T-helper 2 cell treated with Interferon-gamma antibody and Interleukin-4, amounts not matched to agents 5 μg/mL and 100 μg/mL, for 36 hours (primary cell): ENCODE measurements around the gene PRMT9.

Experiments used
- DNase-seq: peaks from one replicate; pipeline ENCODE4 v3.0.0; 2021; ENCODE audit warnings: low spot score
- H3K27ac Mint-ChIP-seq: one replicate; pipeline ENCODE4 v1.8.0; 2021; ENCODE audit warnings: mild to moderate bottlenecking, mixed read lengths
- H3K27me3 Mint-ChIP-seq: one replicate; pipeline ENCODE4 v1.8.0; 2021; ENCODE audit warnings: low read depth, mixed read lengths
- H3K36me3 Mint-ChIP-seq: one replicate; pipeline ENCODE4 v1.8.0; 2021; ENCODE audit warnings: low read depth, mixed read lengths
- H3K4me1 Mint-ChIP-seq: one replicate; pipeline ENCODE4 v1.8.0; 2021; ENCODE audit warnings: low read depth, mixed read lengths
- H3K4me3 Mint-ChIP-seq: one replicate; pipeline ENCODE4 v1.8.0; 2022; ENCODE audit warnings: mild to moderate bottlenecking, moderate library complexity, mixed read lengths
- H3K9me3 Mint-ChIP-seq: one replicate; pipeline ENCODE4 v1.8.0; 2021; ENCODE audit warnings: mixed read lengths

The PRMT9 gene

DNA sequence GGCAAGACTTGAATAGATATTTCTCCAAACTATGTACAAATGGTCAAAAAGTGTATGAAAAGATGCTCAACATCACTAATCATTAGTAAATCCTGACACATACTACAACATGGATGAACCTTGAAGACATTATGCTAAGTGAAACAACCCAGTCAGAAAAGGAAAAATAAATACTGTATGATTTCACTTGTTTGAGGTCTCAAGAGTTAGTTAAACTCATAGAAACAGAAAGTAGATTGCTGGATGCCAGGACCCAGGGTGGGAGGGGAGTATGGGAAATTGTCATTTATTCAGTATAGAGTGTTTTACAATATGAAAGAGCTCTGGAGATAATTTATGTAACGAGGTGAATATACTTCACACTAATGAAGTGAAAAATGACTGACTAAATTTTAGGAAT, 32.4 kb downstream of the PRMT9 start:
- no peak for DNase-seq
- peaks cover 51% of the 10 kb centered on the region for H3K36me3 Mint-ChIP-seq
- peaks cover 6% of the 10 kb centered on the region for H3K9me3 Mint-ChIP-seq
- H3K27ac Mint-ChIP-seq = no peak overlapping the region
- H3K27me3 Mint-ChIP-seq = no peaks in the 10 kb centered on the region
- H3K4me1 Mint-ChIP-seq = peaks cover 14% of the 10 kb centered on the region
- no peak overlapping the region for H3K4me3 Mint-ChIP-seq

DNA sequence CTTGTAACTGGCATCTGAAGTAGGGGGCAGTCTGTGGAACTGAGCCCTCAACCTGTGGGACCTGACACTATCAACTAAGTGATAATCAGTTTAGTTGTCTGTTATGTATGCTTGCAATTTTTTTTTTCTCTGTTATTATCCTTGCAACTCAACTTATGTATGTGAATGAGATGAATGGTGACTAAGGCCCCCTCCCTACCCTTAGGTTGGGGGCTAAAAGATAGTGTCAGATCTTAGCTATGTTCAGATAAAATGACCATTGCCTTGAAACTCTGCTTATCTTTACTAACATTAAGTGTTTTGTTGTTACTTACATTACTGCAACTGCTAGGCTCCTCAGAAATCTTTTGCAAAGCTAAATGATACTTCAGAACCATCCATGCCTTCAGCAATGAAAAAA, 35.3 kb downstream of the PRMT9 start:
- Mint-ChIP-seq H3K4me1 (peaks cover 18% of the 10 kb centered on the region), H3K27ac (no peak overlapping the region), H3K9me3 (peaks cover 6% of the 10 kb centered on the region), H3K4me3 (no peak overlapping the region), H3K36me3 (peaks cover 43% of the 10 kb centered on the region), H3K27me3 (no peaks in the 10 kb centered on the region)
- DNase-seq = no peak

DNA sequence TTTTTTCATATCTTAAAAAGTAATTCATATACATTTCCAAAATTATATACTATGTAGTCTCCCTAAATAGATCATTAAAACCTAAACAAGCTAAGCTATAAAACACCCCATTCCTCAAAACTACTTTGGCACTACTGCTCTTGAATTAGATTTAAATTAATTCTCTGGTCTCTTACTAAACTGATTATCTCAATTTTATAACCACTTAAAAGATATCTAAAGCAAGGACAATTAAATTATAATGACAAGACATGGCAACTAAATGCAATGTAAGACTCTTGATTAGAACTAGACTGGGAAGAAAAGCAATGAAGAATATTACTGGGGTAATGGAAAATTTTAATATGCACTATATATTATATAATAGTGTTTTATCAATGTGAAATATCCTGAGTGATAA, 38.9 kb downstream of the PRMT9 start:
- Mint-ChIP-seq H3K27ac (no peak overlapping the region), H3K9me3 (peaks cover 6% of the 10 kb centered on the region), H3K4me3 (no peak overlapping the region), H3K27me3 (no peaks in the 10 kb centered on the region), H3K4me1 (peaks cover 12% of the 10 kb centered on the region), H3K36me3 (peaks cover 49% of the 10 kb centered on the region)
- no peak for DNase-seq

DNA sequence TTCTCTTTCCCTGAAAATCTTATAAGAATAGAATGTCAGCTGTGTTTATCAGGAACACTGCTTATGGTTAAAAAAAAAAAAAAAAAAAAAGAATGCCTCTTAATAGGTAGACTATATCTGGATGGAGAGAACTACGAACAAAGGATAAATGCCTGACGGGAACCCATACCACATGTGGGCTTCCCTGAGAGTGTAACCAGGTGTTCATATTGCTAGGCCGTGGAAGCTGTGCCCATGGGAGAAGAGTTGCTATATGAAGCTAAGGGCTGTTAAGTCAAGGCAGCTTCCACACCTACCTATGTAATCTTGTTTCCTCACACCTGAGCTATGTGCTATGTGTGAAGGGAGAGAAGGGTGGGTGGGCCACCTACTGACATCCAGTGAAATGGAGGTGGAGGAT, 39.5 kb downstream of the PRMT9 start:
- peaks cover 15% of the 10 kb centered on the region for H3K4me1 Mint-ChIP-seq
- H3K36me3 Mint-ChIP-seq = peaks cover 48% of the 10 kb centered on the region
- H3K4me3 Mint-ChIP-seq = no peak overlapping the region
- no peak overlapping the region for H3K27ac Mint-ChIP-seq
- H3K27me3 Mint-ChIP-seq = no peaks in the 10 kb centered on the region
- H3K9me3 Mint-ChIP-seq = peaks cover 6% of the 10 kb centered on the region
- DNase-seq = no peak

DNA sequence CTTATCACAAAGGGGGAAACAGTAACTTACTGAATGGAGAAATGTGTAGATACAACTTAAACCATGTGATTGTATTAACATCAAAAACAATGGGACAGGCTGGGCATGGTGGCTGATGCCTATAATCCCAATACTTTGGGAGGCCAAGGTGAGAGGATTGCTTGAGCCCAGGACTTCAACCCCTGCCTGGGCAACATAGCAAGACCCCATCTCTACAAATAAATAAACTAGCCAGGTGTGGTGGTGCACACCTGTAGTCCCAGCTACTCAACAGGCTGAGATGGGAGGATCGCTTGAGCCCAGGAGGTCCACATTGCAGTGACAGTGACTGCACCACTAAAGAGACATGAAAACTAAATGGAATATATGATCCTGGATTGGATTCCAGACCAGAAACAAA, 40.3 kb downstream of the PRMT9 start:
- Mint-ChIP-seq H3K36me3 (peaks cover 49% of the 10 kb centered on the region), H3K27me3 (no peaks in the 10 kb centered on the region), H3K27ac (no peak overlapping the region), H3K4me1 (peaks cover 22% of the 10 kb centered on the region), H3K9me3 (peaks cover 6% of the 10 kb centered on the region), H3K4me3 (no peak overlapping the region)
- DNase-seq = no peak

DNA sequence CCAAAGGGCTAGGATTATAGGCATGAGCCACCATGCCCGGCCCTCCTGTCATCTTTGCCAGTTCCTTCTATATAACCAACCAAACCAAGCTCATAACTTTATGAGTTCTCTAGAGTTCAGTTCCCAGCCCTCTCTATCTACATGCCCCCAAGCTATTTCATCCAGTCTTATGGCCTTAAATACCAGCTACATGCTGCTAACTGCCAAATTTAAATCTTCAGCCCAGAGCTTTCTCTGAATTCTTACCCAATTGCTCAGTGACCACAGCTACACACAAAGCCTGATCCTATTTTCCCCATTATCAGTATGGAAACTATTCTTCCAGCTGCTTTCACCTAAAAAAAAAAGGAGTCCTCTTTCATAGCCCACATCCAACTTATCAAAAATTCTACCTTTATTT, 43.6 kb downstream of the PRMT9 start:
- Mint-ChIP-seq H3K9me3 (no peaks in the 10 kb centered on the region), H3K4me3 (no peak overlapping the region), H3K4me1 (peaks cover 11% of the 10 kb centered on the region), H3K36me3 (peaks cover 59% of the 10 kb centered on the region), H3K27me3 (no peaks in the 10 kb centered on the region), H3K27ac (no peak overlapping the region)
- no peak for DNase-seq

DNA sequence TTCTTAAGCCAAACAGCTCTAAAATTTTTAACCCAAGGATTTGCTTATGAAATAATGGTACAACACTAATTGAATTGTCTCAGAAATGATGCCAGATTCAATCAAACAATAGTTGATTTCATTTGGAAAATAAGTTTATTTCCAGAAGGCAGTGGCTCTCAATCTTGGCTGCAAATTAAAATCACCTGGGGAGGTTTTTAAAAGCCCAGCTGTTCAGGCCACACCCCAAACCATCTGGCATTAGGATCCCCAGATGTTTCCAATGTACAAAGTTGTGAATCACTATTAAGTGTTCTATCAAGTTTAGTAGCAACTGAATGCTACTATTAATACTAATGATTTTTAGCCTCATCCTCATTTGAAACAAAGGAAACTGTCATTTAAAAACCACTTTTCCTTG, 44.6 kb downstream of the PRMT9 start:
- Mint-ChIP-seq H3K4me1 (peaks cover 11% of the 10 kb centered on the region), H3K36me3 (peaks cover 62% of the 10 kb centered on the region), H3K4me3 (no peak overlapping the region), H3K9me3 (no peaks in the 10 kb centered on the region), H3K27me3 (no peaks in the 10 kb centered on the region), H3K27ac (no peak overlapping the region)
- no peak for DNase-seq

DNA sequence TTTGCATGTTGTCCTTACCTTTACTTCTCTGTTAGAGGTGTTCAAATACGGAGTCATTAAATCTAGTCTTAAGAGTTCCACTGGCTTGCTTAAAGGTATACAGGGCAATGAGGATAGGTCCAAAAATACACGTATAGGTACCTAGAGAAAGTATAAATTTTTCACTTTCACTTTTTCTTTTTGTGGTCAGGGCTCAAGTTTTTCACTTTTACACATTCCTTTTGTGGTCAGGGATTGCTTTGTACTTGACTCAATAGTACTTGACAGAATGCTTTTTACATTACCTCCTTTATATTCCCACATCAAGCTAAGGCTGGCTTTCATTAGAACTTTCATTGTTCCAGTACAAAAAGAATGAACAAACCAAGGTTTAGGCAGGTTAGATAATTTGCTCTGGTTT, 45.0 kb downstream of the PRMT9 start:
- DNase-seq = no peak
- H3K36me3 Mint-ChIP-seq = peaks cover 64% of the 10 kb centered on the region
- no peaks in the 10 kb centered on the region for H3K27me3 Mint-ChIP-seq
- H3K9me3 Mint-ChIP-seq = no peaks in the 10 kb centered on the region
- peaks cover 11% of the 10 kb centered on the region for H3K4me1 Mint-ChIP-seq
- H3K27ac Mint-ChIP-seq = no peak overlapping the region
- H3K4me3 Mint-ChIP-seq = no peak overlapping the region

DNA sequence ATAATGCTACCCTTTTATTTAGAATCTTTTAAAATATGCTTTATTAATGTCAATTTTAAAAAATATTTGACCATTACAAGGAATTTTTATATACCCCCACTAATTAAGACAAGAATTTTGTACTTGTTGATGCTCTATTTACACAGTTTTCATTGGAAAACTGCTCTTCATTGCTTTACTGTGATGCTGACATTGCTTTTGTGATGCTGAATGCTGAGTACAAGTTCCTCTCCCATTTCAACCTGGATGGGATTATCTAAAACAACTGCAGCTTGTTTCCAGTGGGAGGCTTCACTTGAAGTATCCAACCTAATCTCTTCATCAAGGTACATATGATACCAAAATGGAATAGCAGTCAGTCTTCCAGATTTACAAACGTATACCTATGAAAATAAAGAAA, 45.6 kb downstream of the PRMT9 start:
- DNase-seq = no peak
- no peaks in the 10 kb centered on the region for H3K9me3 Mint-ChIP-seq
- H3K27ac Mint-ChIP-seq = no peak overlapping the region
- peaks cover 63% of the 10 kb centered on the region for H3K36me3 Mint-ChIP-seq
- no peak overlapping the region for H3K4me3 Mint-ChIP-seq
- H3K27me3 Mint-ChIP-seq = no peaks in the 10 kb centered on the region
- H3K4me1 Mint-ChIP-seq = peaks cover 11% of the 10 kb centered on the region

DNA sequence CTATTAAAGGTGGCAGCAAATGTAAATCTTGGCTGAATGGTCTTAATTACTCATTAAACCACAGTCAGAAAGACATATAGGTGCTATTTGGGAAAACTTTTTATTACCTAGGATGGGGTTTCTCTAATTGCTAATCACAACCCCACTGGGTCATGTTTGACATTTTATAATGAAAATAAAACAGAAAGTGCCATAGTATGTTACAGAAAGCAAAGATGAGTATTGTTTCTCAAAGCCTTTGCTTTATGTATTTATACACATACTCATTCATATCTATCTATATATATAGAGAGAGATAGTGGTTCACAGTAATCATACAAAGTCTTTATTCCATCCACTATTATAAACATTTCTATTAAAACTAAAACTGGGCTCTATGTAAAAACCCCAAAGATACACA, 48.6 kb downstream of the PRMT9 start:
- no peaks in the 10 kb centered on the region for H3K9me3 Mint-ChIP-seq
- peaks cover 55% of the 10 kb centered on the region for H3K36me3 Mint-ChIP-seq
- peaks cover 11% of the 10 kb centered on the region for H3K4me1 Mint-ChIP-seq
- no peak for DNase-seq
- no peaks in the 10 kb centered on the region for H3K27me3 Mint-ChIP-seq
- H3K4me3 Mint-ChIP-seq = no peak overlapping the region
- no peak overlapping the region for H3K27ac Mint-ChIP-seq

DNA sequence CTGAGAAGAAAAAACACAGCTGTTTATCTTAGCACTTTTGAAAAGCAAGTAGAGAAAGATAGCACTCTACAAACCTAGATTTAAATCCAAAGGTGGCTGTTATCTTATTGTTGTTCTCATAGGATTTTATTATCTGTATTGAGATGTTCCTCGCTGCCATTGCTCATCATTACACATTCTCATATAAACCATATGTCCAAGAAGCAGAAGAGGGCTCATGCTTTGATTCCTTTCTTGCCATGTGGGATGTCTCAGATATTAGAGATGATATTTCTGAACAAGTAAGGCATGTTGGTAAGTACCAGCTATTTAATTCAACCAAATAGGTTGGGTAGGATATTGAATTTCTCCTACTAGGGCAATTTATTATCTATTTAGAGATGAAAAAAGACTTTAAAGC, 50.3 kb downstream of the PRMT9 start:
- H3K4me3 Mint-ChIP-seq = no peak overlapping the region
- no peak for DNase-seq

DNA sequence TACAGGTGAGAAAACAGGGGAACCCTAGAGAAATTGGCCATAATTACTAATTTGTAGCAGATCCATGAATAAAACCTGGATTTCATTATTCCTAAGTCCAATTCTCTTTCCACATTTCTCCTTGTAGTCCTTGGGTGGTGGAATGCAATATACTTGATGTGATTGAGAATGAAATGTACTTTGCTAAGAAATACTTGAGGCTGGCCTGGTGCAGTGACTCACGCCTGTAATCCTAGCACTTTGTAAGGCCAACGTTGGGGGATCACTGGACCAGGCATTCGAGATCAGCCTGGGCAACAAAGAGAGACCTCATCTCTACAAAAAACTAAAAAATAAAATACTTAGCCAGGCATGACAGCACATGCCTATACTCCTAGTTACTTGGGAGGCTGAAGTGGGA, 50.9 kb downstream of the PRMT9 start:
- H3K4me1 Mint-ChIP-seq = no peaks in the 10 kb centered on the region
- H3K27ac Mint-ChIP-seq = no peak overlapping the region
- no peaks in the 10 kb centered on the region for H3K27me3 Mint-ChIP-seq
- no peak for DNase-seq
- H3K4me3 Mint-ChIP-seq = no peak overlapping the region
- no peaks in the 10 kb centered on the region for H3K9me3 Mint-ChIP-seq
- peaks cover 47% of the 10 kb centered on the region for H3K36me3 Mint-ChIP-seq

More for the DNA sequence above, 50.3 kb downstream of the PRMT9 start:
- H3K27me3 Mint-ChIP-seq = no peaks in the 10 kb centered on the region
- no peak overlapping the region for H3K27ac Mint-ChIP-seq
- H3K4me1 Mint-ChIP-seq = no peaks in the 10 kb centered on the region
- H3K36me3 Mint-ChIP-seq = peaks cover 50% of the 10 kb centered on the region
- no peaks in the 10 kb centered on the region for H3K9me3 Mint-ChIP-seq

DNA sequence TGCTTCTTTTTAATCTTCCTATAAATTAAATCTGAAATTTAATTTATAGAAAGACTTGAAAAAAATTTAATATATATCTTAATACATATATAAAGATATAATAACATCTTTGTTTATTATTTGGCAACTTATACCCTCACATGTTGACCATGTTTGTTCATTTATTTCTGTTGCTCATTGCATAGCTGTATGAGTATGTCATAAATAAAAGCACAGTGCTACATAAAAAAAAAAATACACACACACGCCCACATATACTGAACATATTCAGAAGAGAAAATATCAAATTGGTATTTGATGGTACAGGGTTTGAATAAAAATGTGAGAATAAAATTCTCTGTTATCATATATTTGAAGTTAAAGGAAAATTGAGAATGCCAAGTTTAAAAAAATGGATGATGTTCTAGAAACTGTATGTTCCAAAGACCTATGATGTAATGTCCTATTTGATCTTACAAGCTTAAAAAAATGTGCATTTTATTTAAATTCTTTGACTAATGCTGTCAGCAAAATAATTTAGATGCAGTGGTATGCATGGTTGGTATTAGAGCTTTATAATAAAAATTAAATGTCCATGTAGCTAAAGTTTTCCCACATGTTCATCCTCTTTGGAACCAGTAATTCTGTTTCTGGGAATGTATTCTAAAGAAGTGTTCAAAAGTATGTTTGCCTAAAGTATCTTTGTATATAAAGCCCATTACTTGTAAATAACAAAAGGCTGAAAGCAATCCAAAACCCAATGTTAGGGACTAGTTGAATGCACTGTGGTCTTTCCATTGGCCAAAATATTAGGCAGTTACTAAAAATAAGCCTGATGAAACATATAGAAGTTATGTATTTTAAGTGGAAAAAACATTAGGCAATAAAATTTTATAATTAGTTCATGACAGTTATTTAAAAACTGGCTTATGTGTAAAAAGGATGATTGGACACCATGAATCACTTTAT, 53.9 kb downstream of the PRMT9 start:
- Mint-ChIP-seq H3K36me3 (peaks cover 46% of the 10 kb centered on the region), H3K9me3 (no peaks in the 10 kb centered on the region)

DNA sequence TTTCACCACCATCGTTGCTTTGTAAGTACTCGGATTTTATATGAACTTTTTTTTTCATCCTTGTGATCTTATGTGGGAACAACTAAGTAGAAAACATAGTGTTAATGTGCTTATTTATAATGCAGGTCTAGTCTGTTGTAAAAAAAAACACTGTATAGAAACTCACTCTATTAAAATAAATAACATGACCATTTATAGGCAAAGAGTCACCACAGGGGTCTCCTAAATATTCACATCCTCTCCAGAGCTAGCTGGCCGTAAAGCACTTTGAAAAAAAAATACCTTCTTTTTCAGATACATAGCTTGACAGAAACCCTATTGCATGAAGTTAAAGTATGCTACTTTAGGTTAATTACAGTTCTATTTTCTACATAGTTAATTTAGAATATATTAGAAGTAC, 55.5 kb downstream of the PRMT9 start:
- no peaks in the 10 kb centered on the region for H3K4me1 Mint-ChIP-seq
- no peak for DNase-seq
- H3K27ac Mint-ChIP-seq = no peak overlapping the region
- H3K36me3 Mint-ChIP-seq = peaks cover 50% of the 10 kb centered on the region
- no peaks in the 10 kb centered on the region for H3K9me3 Mint-ChIP-seq
- H3K27me3 Mint-ChIP-seq = no peaks in the 10 kb centered on the region
- H3K4me3 Mint-ChIP-seq = no peak overlapping the region

More for the DNA sequence above, 53.9 kb downstream of the PRMT9 start:
- no peaks in the 10 kb centered on the region for H3K27me3 Mint-ChIP-seq
- no peak overlapping the region for H3K27ac Mint-ChIP-seq
- H3K4me3 Mint-ChIP-seq = no peak overlapping the region
- H3K4me1 Mint-ChIP-seq = no peaks in the 10 kb centered on the region
- no peak for DNase-seq

DNA sequence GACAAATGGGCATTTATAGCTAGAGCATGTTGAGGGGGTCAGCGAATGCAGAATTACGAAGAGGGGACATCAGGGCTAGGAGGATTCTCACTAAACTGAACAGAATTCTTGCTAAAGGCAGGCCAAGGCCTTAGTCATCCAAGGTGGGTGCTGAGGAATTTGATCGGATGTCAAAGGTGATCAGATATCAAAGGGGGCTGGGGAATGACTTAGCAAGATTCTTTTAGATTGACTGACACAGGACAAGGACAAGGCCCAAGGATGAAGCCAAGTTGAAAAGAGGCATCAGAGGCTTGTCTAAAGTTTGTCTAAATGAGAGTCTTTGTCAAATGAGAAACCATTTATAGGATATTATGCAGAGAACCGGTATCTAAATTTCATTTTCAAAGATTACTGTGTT, 57.1 kb downstream of the PRMT9 start:
- H3K27ac Mint-ChIP-seq = no peak overlapping the region
- H3K4me3 Mint-ChIP-seq = no peak overlapping the region
- peaks cover 50% of the 10 kb centered on the region for H3K36me3 Mint-ChIP-seq

More for the DNA sequence above, 57.1 kb downstream of the PRMT9 start:
- H3K4me1 Mint-ChIP-seq = peaks cover 3% of the 10 kb centered on the region
- DNase-seq = no peak
- no peaks in the 10 kb centered on the region for H3K27me3 Mint-ChIP-seq
- no peaks in the 10 kb centered on the region for H3K9me3 Mint-ChIP-seq
